RPMI8226 (cell line): Measurements from ENCODE around the gene GSTP1.

ENCODE experiments used
- DNase-seq: peaks from one replicate; pipeline ENCODE4 v3.0.0-alpha.2; 2015

Gene GSTP1

GRCh38 chr11:67632175-67632981 lies 48.8 kb downstream of the GSTP1 start:
- peak; percentile 94 for DNase-seq

- DNase-seq = no peak
Observed at GRCh38 chr11:67632982-67633755, 49.6 kb downstream of the GSTP1 start.

- DNase-seq = no peak
Observed at GRCh38 chr11:67633758-67634365, 50.2 kb downstream of the GSTP1 start.

GRCh38 chr11:67634366-67635230 lies 51.0 kb downstream of the GSTP1 start:
- peak; percentile 72 for DNase-seq

GRCh38 chr11:67635231-67635521 lies 51.6 kb downstream of the GSTP1 start:
- no peak for DNase-seq
